ENCODE data around the gene MAGT1.
"Not testable (repeated sequence)": the region's sequence is repeated elsewhere in the genome, so short reads cannot be mapped to it uniquely, and the experiment has no call there.

Gene MAGT1

GRCh38 chrX:77831544-77831943 lies 63.7 kb downstream of the MAGT1 start:
- DNase-seq (ENCODE audit: low read depth, low spot score), result not testable (repeated sequence)

GRCh38 chrX:77821989-77822388 lies 73.2 kb downstream of the MAGT1 start:
- not testable (repeated sequence) for DNase-seq (ENCODE audit: low read depth, low spot score)

- DNase-seq (ENCODE audit: low read depth, low spot score), result no peak
These were observed 75.0 kb downstream of the MAGT1 start for GRCh38 chrX:77820091-77820727.

- DNase-seq (ENCODE audit: low read depth, low spot score), result no peak
These were observed 81.0 kb downstream of the MAGT1 start for GRCh38 chrX:77814210-77814609.

- no peak for DNase-seq (ENCODE audit: low read depth, low spot score)
These were observed 93.0 kb downstream of the MAGT1 start for GRCh38 chrX:77802201-77802600.

GRCh38 chrX:77795124-77795523 lies 100.1 kb downstream of the MAGT1 start:
- DNase-seq (ENCODE audit: low read depth, low spot score), result no peak

- DNase-seq (ENCODE audit: low read depth, low spot score), result no peak
These were observed 101.3 kb downstream of the MAGT1 start for GRCh38 chrX:77793946-77794345.

- peak; percentile 33 for DNase-seq (ENCODE audit: low read depth, low spot score)
These were observed 107.2 kb downstream of the MAGT1 start for GRCh38 chrX:77788050-77788449.

GRCh38 chrX:77786365-77786680 lies 108.9 kb downstream of the MAGT1 start:
- DNase-seq (ENCODE audit: low read depth, low spot score), result no peak

GRCh38 chrX:77785486-77786364 lies 109.5 kb downstream of the MAGT1 start, which contains the start of gene ATRX:
ATRX (minus strand) TSS chrX:77786216; CDS start chrX:77786001, 215 bp downstream.
- DNase-seq (ENCODE audit: low read depth, low spot score), result peak; percentile 54

GRCh38 chrX:77779695-77780094 lies 115.5 kb downstream of the MAGT1 start:
- no peak for DNase-seq (ENCODE audit: low read depth, low spot score)

- DNase-seq (ENCODE audit: low read depth, low spot score), result no peak
These were observed 118.6 kb downstream of the MAGT1 start for GRCh38 chrX:77776659-77777058.

Measured in iPS DF 19.7 (cell line).